Measurements from ENCODE around the gene ZNF844. TPM values are rescaled to one million over a fixed set of nuclear protein-coding genes. Genes with fewer than 3 reads are reported as not detected.

Gene ZNF844
- total RNA-seq, 2 experiments from 2014 or later: 22.2 to 23.7 TPM

DNA sequence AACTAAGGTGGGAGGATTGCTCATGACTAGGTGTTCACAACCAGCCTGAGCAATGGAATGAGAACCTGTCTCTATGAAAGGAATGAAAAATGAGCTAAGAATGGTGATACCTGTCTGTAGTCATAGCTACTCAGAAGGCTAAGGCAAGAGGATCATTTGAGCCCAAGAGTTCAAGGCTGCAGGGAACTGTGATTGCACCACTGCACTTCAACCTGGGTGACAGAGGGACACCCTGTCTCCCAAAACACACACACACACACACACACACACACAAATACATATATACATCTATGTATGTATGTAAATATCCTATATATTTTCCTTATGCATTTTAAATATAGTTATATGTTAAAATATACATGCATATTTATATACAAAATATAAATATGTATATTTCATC is 21.6 kb upstream of the ZNF844 start:
- H3K4me1 ChIP-seq (ENCODE audit: insufficient read depth, low read length): no peaks in the 10 kb centered on the region
- TF ChIP-seq, protein P1, sequence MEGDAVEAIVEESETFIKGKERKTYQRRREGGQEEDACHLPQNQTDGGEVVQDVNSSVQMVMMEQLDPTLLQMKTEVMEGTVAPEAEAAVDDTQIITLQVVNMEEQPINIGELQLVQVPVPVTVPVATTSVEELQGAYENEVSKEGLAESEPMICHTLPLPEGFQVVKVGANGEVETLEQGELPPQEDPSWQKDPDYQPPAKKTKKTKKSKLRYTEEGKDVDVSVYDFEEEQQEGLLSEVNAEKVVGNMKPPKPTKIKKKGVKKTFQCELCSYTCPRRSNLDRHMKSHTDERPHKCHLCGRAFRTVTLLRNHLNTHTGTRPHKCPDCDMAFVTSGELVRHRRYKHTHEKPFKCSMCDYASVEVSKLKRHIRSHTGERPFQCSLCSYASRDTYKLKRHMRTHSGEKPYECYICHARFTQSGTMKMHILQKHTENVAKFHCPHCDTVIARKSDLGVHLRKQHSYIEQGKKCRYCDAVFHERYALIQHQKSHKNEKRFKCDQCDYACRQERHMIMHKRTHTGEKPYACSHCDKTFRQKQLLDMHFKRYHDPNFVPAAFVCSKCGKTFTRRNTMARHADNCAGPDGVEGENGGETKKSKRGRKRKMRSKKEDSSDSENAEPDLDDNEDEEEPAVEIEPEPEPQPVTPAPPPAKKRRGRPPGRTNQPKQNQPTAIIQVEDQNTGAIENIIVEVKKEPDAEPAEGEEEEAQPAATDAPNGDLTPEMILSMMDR (IDR thresholded peaks at IDR 0.05): no peak
- H3K36me3 ChIP-seq (ENCODE audit: insufficient read depth, low read length): no peaks in the 10 kb centered on the region
- no peak overlapping the region for H3K4me3 ChIP-seq (ENCODE audit: low read length)
- ChIA-PET POLR2A (no interaction called here), CTCF (no interaction called here)
- intact Hi-C loops (cut with DNase I, micrococcal nuclease): no loop called here
- H3K27ac Mint-ChIP-seq: no peak overlapping the region
- no peaks in the 10 kb centered on the region for H3K27me3 ChIP-seq (ENCODE audit: control insufficient read depth in 1 of 2, insufficient read depth in 2 of 2, low read length in 2 of 2)
- no peak overlapping the region for H3K27ac ChIP-seq (ENCODE audit: low read depth in 1 of 2, low read length in 2 of 2)
- peaks cover 9% of the 10 kb centered on the region for H3K9me3 Mint-ChIP-seq
- H3K4me1 Mint-ChIP-seq (ENCODE audit: low read depth): no peaks in the 10 kb centered on the region
- no peak for ATAC-seq (ENCODE audit: poor library complexity)
- no peak overlapping the region for H3K4me3 Mint-ChIP-seq
- no peaks in the 10 kb centered on the region for H3K27me3 Mint-ChIP-seq
- peaks cover 34% of the 10 kb centered on the region for H3K36me3 Mint-ChIP-seq (ENCODE audit: low read depth)
- DNase-seq: no peak
- peaks cover 33 to 55% of the 10 kb centered on the region in 2 experiments for H3K9me3 ChIP-seq (ENCODE audit: control insufficient read depth in 1 of 2, insufficient read depth in 1 of 2, low read length in 2 of 2)

DNA sequence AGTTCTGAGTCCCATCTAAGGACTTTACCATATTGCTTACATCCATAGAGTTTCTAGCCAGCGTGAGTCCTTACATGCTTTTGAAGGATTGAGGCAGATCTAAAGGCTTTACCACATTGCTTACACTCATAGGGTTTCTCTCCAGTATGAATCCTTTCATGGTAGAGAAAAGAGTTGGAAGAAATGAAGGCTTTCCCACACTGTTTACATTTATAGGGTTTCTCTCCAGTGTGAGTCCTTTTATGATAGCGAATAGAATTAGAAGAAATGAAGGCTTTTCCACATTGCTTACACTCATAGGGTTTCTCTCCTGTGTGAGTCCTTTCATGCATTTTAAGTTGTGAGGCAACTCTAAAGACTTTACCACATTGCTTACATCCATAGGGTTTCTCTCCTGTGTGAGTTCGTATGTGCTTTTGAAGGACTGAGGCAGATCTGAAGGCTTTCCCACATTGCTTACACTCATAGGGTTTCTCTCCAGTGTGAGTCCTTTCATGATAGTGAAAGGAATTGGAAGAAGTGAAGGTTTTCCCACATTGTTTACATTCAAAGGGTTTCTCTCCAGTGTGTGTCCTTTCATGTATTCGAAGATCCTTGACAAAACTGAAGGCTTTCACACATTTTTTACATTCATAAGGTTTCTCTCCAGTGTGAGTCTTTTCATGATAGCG is 20.6 kb upstream of the ZNF844 start:
- no peak overlapping the region for H3K4me3 Mint-ChIP-seq
- no peaks in the 10 kb centered on the region for H3K4me1 Mint-ChIP-seq (ENCODE audit: low read depth)
- no peaks in the 10 kb centered on the region for H3K36me3 ChIP-seq (ENCODE audit: insufficient read depth, low read length)
- H3K9me3 ChIP-seq (ENCODE audit: control insufficient read depth in 1 of 2, insufficient read depth in 1 of 2, low read length in 2 of 2): peaks cover 33 to 62% of the 10 kb centered on the region in 2 experiments
- peaks cover 33% of the 10 kb centered on the region for H3K36me3 Mint-ChIP-seq (ENCODE audit: low read depth)
- H3K9me3 Mint-ChIP-seq: peaks cover 9% of the 10 kb centered on the region
- no peak overlapping the region for H3K4me3 ChIP-seq (ENCODE audit: low read length)
- H3K27ac Mint-ChIP-seq: no peak overlapping the region
- TF ChIP-seq, protein P1 (IDR thresholded peaks at IDR 0.05): no peak
- no peaks in the 10 kb centered on the region for H3K4me1 ChIP-seq (ENCODE audit: insufficient read depth, low read length)
- H3K27me3 ChIP-seq (ENCODE audit: control insufficient read depth in 1 of 2, insufficient read depth in 2 of 2, low read length in 2 of 2): no peaks in the 10 kb centered on the region
- H3K27me3 Mint-ChIP-seq: no peaks in the 10 kb centered on the region
- no peak for ATAC-seq (ENCODE audit: poor library complexity)
- no peak overlapping the region for H3K27ac ChIP-seq (ENCODE audit: low read depth in 1 of 2, low read length in 2 of 2)
- DNase-seq: no peak
- ChIA-PET POLR2A (no interaction called here), CTCF (no interaction called here)
- intact Hi-C loops (cut with DNase I, micrococcal nuclease): no loop called here

DNA sequence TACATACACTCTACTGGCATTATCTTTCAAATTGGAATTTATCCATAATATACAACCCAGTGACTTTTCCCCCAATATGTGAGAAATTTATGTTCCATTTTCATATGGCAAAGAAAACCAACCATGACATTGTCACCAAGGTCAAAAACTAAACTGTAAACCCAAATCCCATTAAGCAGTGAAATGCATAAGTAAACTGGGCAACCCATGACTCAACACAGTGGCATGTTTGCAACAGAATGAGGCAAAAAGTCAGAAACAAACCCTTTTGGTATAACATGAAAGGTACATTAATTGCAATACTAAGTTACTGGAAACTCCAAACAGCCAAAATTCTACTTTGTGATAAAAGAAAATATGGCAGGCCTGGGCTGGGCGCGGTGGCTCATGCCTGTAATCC is 16.7 kb upstream of the ZNF844 start:
- Histone ChIP-seq H3K9me3 (ENCODE audit: control insufficient read depth in 1 of 2, insufficient read depth in 1 of 2, low read length in 2 of 2) (peaks cover 23 to 39% of the 10 kb centered on the region in 2 experiments), H3K4me3 (ENCODE audit: low read length) (no peak overlapping the region), H3K27ac (ENCODE audit: low read depth in 1 of 2, low read length in 2 of 2) (no peak overlapping the region), H3K36me3 (ENCODE audit: insufficient read depth, low read length) (no peaks in the 10 kb centered on the region), H3K27me3 (ENCODE audit: control insufficient read depth in 1 of 2, insufficient read depth in 2 of 2, low read length in 2 of 2) (peaks cover 0 to 5% of the 10 kb centered on the region in 2 experiments), H3K4me1 (ENCODE audit: insufficient read depth, low read length) (peaks cover 12% of the 10 kb centered on the region)
- CTCF ChIA-PET: no interaction called here
- no peak for DNase-seq
- POLR2A ChIA-PET: no interaction called here
- intact Hi-C loops (cut with DNase I, micrococcal nuclease): no loop called here
- Mint-ChIP-seq H3K36me3 (ENCODE audit: low read depth) (peaks cover 32% of the 10 kb centered on the region), H3K9me3 (peaks cover 6% of the 10 kb centered on the region), H3K27ac (no peak overlapping the region), H3K27me3 (peaks cover 14% of the 10 kb centered on the region), H3K4me3 (no peak overlapping the region), H3K4me1 (ENCODE audit: low read depth) (peaks cover 10% of the 10 kb centered on the region)
- TF ChIP-seq, protein P1 (IDR thresholded peaks at IDR 0.05): no peak
- no peak for ATAC-seq (ENCODE audit: poor library complexity)
